Fibroblast of skin of abdomen (primary cell): ENCODE results near the gene STK38. TPM values are rescaled to one million over a fixed set of nuclear protein-coding genes. Genes with fewer than 3 reads are reported as not detected.
A peak's percentile ranks its signal among the peaks of the same experiment; 100 is the strongest.
"Not testable (repeated sequence)": the region's sequence is repeated elsewhere in the genome, so short reads cannot be mapped to it uniquely, and the experiment has no call there.

Experiments
- DNase-seq: peaks from one replicate; pipeline ENCODE4 v3.0.0-alpha.2; 2013
- polyA plus RNA-seq, 2 experiments: library from polyadenylated mRNA; unstranded; fragments of 120-200 nt; gene quantifications; one replicate each; pipeline ENCODE4 v1.2.1, GENCODE V29; 2013; ENCODE audit not compliant: insufficient read length in 2 of 2

STK38 gene
- 40.9 TPM for polyA plus RNA-seq (2013, experiment 1 of 2; ENCODE audit: insufficient read length)
- 39.9 TPM for polyA plus RNA-seq (2013, experiment 2 of 2; ENCODE audit: insufficient read length)

GRCh38 chr6:36546920-36547645, at the start of gene STK38:
TSS of gene STK38 (minus strand) at chr6:36547479. CDS start at chr6:36540202, 7,277 bp downstream.
- DNase-seq = peak; percentile 89

GRCh38 chr6:36596356-36596755, 49.1 kb upstream of the STK38 start:
- DNase-seq = peak; percentile 33

GRCh38 chr6:36594816-36595643, 47.8 kb upstream of the STK38 start:
- DNase-seq = peak; percentile 61

- DNase-seq = peak; percentile 99
Measured at GRCh38 chr6:36594029-36594815, 46.9 kb upstream of the STK38 start, which contains the start of gene SRSF3. TSS of gene SRSF3 (plus strand) at chr6:36594362. CDS start at chr6:36596763, 2,401 bp downstream.

- DNase-seq = peak; percentile 46
Measured at GRCh38 chr6:36593569-36594028, 46.3 kb upstream of the STK38 start.

- DNase-seq = no peak
Measured at GRCh38 chr6:36592221-36592655, 45.0 kb upstream of the STK38 start.

GRCh38 chr6:36590237-36590636, 43.0 kb upstream of the STK38 start:
- DNase-seq = peak; percentile 84

GRCh38 chr6:36589025-36589400, 41.7 kb upstream of the STK38 start:
- not testable (repeated sequence) for DNase-seq

GRCh38 chr6:36586606-36587005, 39.3 kb upstream of the STK38 start:
- DNase-seq = no peak

- no peak for DNase-seq
Measured at GRCh38 chr6:36581716-36582115, 34.4 kb upstream of the STK38 start.

GRCh38 chr6:36580184-36580526, 32.9 kb upstream of the STK38 start:
- DNase-seq = no peak

GRCh38 chr6:36578431-36578830, 31.2 kb upstream of the STK38 start:
- DNase-seq = no peak

- DNase-seq = no peak
Measured at GRCh38 chr6:36578030-36578429, 30.8 kb upstream of the STK38 start.

- DNase-seq = peak; percentile 91
Measured at GRCh38 chr6:36577301-36577700, 30.0 kb upstream of the STK38 start.

- DNase-seq = no peak
Measured at GRCh38 chr6:36576578-36576977, 29.3 kb upstream of the STK38 start.

GRCh38 chr6:36574679-36575078, 27.4 kb upstream of the STK38 start:
- DNase-seq = no peak

GRCh38 chr6:36572353-36573311, 25.4 kb upstream of the STK38 start:
- not testable (repeated sequence) for DNase-seq

GRCh38 chr6:36571122-36572043, 24.1 kb upstream of the STK38 start:
- DNase-seq = no peak

GRCh38 chr6:36570264-36570663, 23.0 kb upstream of the STK38 start:
- DNase-seq = no peak

- no peak for DNase-seq
Measured at GRCh38 chr6:36566418-36566905, 19.2 kb upstream of the STK38 start.
